HUES6 (cell line): Measurements from ENCODE around the gene MYL5.

ENCODE experiments used
- H3K27ac ChIP-seq: 2 replicates; pipeline ENCODE4 v1.7.0; 2013; ENCODE audit warnings: low read depth, mild to moderate bottlenecking, low read length, inconsistent platforms
- H3K27me3 ChIP-seq: 2 replicates; pipeline ENCODE4 v1.6.1; 2013; ENCODE audit warnings: low read length; ENCODE audit not compliant: control insufficient read depth, insufficient read depth
- H3K36me3 ChIP-seq: 2 replicates; pipeline ENCODE4 v1.6.1; 2013; ENCODE audit warnings: low read length; ENCODE audit not compliant: control insufficient read depth, insufficient read depth
- H3K4me1 ChIP-seq: 2 replicates; pipeline ENCODE4 v1.6.1; 2013; ENCODE audit warnings: low read length; ENCODE audit not compliant: control insufficient read depth, insufficient read depth
- H3K4me3 ChIP-seq: 2 replicates; pipeline ENCODE4 v1.5.1; 2013; ENCODE audit warnings: low read depth, low read length
- H3K9ac ChIP-seq: one replicate; pipeline ENCODE4 v1.6.1; 2013; ENCODE audit warnings: mild to moderate bottlenecking, low read length
- H3K9me3 ChIP-seq: 2 replicates; pipeline ENCODE4 v1.6.1; 2013; ENCODE audit warnings: low read depth, low read length; ENCODE audit not compliant: control insufficient read depth, insufficient read depth

MYL5 gene

GRCh38 chr4:653080-653821 lies 21.1 kb upstream of the MYL5 start:
- Histone ChIP-seq H3K27me3 (no peaks in the 10 kb centered on the region), H3K9me3 (no peaks in the 10 kb centered on the region), H3K27ac (no peak overlapping the region), H3K9ac (no peak overlapping the region), H3K36me3 (no peaks in the 10 kb centered on the region), H3K4me3 (no peak overlapping the region), H3K4me1 (peaks cover 7% of the 10 kb centered on the region)

GRCh38 chr4:653831-654502 lies 20.4 kb upstream of the MYL5 start:
- Histone ChIP-seq H3K9me3 (no peaks in the 10 kb centered on the region), H3K9ac (no peak overlapping the region)

GRCh38 chr4:654503-654845 lies 19.9 kb upstream of the MYL5 start:
- Histone ChIP-seq H3K27me3 (no peaks in the 10 kb centered on the region), H3K4me1 (no peaks in the 10 kb centered on the region), H3K9me3 (no peaks in the 10 kb centered on the region), H3K36me3 (no peaks in the 10 kb centered on the region; the same call in 1 of the 2 replicates), H3K9ac (no peak overlapping the region), H3K4me3 (no peak overlapping the region), H3K27ac (no peak overlapping the region)

More at GRCh38 chr4:653831-654502, 20.4 kb upstream of the MYL5 start:
- no peaks in the 10 kb centered on the region for H3K27me3 ChIP-seq
- H3K4me1 ChIP-seq, result no peaks in the 10 kb centered on the region
- H3K36me3 ChIP-seq, result no peaks in the 10 kb centered on the region; the same call in 1 of the 2 replicates
- H3K4me3 ChIP-seq, result no peak overlapping the region
- H3K27ac ChIP-seq, result no peak overlapping the region

- H3K4me1 ChIP-seq, result no peaks in the 10 kb centered on the region
- H3K27ac ChIP-seq, result no peak overlapping the region
- no peak overlapping the region for H3K9ac ChIP-seq
- no peaks in the 10 kb centered on the region for H3K9me3 ChIP-seq
- no peaks in the 10 kb centered on the region; the same call in none of the 2 replicates for H3K36me3 ChIP-seq
- H3K4me3 ChIP-seq, result no peak overlapping the region
- H3K27me3 ChIP-seq, result no peaks in the 10 kb centered on the region
These were observed 19.4 kb upstream of the MYL5 start for GRCh38 chr4:654871-655463.

- no peaks in the 10 kb centered on the region for H3K27me3 ChIP-seq
These were observed 18.7 kb upstream of the MYL5 start for GRCh38 chr4:655464-656151.

GRCh38 chr4:656436-657337 lies 17.7 kb upstream of the MYL5 start:
- H3K27me3 ChIP-seq, result no peaks in the 10 kb centered on the region
- H3K36me3 ChIP-seq, result no peaks in the 10 kb centered on the region; the same call in none of the 2 replicates
- no peak overlapping the region for H3K4me3 ChIP-seq
- H3K9ac ChIP-seq, result no peak overlapping the region
- H3K27ac ChIP-seq, result no peak overlapping the region
- no peaks in the 10 kb centered on the region for H3K9me3 ChIP-seq
- H3K4me1 ChIP-seq, result no peaks in the 10 kb centered on the region

More at GRCh38 chr4:655464-656151, 18.7 kb upstream of the MYL5 start:
- Histone ChIP-seq H3K4me1 (no peaks in the 10 kb centered on the region), H3K9ac (no peak overlapping the region), H3K4me3 (no peak overlapping the region), H3K27ac (no peak overlapping the region), H3K9me3 (no peaks in the 10 kb centered on the region), H3K36me3 (no peaks in the 10 kb centered on the region; the same call in none of the 2 replicates)

GRCh38 chr4:657338-657833 lies 17.0 kb upstream of the MYL5 start:
- Histone ChIP-seq H3K27ac (no peak overlapping the region), H3K4me3 (no peak overlapping the region), H3K9me3 (no peaks in the 10 kb centered on the region), H3K36me3 (no peaks in the 10 kb centered on the region; the same call in none of the 2 replicates), H3K9ac (no peak overlapping the region), H3K27me3 (no peaks in the 10 kb centered on the region), H3K4me1 (no peaks in the 10 kb centered on the region)

- H3K36me3 ChIP-seq, result no peaks in the 10 kb centered on the region; the same call in none of the 2 replicates
- H3K27me3 ChIP-seq, result no peaks in the 10 kb centered on the region
- H3K27ac ChIP-seq, result no peak overlapping the region
- no peak overlapping the region for H3K9ac ChIP-seq
- no peak overlapping the region for H3K4me3 ChIP-seq
- H3K4me1 ChIP-seq, result peaks cover 1% of the 10 kb centered on the region; the same call in 1 of the 2 replicates
- no peaks in the 10 kb centered on the region for H3K9me3 ChIP-seq
These were observed 16.3 kb upstream of the MYL5 start for GRCh38 chr4:657834-658667.

GRCh38 chr4:658681-659667 lies 15.4 kb upstream of the MYL5 start:
- Histone ChIP-seq H3K9ac (no peak overlapping the region), H3K27ac (no peak overlapping the region), H3K36me3 (no peaks in the 10 kb centered on the region; the same call in none of the 2 replicates), H3K4me1 (peaks cover 4% of the 10 kb centered on the region; the same call in 1 of the 2 replicates), H3K4me3 (no peak overlapping the region), H3K9me3 (no peaks in the 10 kb centered on the region), H3K27me3 (no peaks in the 10 kb centered on the region)
